Measurements from ENCODE around the gene SVIL.

The SVIL gene, protein sequence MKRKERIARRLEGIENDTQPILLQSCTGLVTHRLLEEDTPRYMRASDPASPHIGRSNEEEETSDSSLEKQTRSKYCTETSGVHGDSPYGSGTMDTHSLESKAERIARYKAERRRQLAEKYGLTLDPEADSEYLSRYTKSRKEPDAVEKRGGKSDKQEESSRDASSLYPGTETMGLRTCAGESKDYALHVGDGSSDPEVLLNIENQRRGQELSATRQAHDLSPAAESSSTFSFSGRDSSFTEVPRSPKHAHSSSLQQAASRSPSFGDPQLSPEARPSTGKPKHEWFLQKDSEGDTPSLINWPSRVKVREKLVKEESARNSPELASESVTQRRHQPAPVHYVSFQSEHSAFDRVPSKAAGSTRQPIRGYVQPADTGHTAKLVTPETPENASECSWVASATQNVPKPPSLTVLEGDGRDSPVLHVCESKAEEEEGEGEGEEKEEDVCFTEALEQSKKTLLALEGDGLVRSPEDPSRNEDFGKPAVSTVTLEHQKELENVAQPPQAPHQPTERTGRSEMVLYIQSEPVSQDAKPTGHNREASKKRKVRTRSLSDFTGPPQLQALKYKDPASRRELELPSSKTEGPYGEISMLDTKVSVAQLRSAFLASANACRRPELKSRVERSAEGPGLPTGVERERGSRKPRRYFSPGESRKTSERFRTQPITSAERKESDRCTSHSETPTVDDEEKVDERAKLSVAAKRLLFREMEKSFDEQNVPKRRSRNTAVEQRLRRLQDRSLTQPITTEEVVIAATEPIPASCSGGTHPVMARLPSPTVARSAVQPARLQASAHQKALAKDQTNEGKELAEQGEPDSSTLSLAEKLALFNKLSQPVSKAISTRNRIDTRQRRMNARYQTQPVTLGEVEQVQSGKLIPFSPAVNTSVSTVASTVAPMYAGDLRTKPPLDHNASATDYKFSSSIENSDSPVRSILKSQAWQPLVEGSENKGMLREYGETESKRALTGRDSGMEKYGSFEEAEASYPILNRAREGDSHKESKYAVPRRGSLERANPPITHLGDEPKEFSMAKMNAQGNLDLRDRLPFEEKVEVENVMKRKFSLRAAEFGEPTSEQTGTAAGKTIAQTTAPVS (N-terminal part only)

DNA sequence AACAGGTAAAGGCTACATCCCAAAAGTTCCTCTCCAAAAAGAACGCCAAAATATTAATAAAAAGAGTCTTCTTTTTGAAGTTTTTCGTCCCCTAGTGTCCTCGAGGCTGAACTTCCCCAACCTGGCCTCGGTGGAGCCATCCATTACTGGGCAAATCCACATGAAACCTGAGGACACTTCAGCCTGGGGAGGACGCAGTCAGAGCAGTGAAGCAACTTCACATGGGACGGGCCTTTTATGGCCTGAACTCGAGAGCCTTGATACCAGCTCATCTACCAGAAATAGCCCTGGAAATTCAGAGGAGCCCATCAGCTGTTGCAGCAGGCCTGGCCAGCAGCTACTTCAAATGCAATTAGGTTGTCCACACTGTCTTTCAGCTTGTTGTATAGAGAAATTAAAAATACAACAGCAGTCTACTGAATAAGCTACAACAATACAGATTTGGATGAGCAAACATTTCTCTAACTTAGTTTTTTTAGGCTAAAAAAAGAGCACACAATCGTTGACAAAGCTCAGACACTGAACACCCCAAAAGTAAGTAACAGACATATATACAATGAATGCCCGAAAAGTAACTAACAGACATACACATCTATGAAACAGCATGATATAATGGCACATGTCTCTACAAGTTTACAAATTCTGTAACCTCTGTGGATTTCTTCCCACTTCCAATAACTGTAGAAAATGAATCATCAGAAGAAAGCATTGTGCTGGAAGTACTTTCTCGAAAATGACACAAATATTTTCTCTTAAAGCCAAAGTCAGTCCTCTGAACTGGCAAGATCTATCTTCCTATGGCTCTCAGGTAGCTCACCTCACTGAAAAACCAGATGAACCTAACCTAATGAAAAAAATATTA is at the start of gene SVIL:
SVIL (minus strand) TSS at position 208 of the 862 bp plus-strand sequence. CDS start 79,913 bp downstream, outside the sequence.
- DNase-seq: no peak

DNA sequence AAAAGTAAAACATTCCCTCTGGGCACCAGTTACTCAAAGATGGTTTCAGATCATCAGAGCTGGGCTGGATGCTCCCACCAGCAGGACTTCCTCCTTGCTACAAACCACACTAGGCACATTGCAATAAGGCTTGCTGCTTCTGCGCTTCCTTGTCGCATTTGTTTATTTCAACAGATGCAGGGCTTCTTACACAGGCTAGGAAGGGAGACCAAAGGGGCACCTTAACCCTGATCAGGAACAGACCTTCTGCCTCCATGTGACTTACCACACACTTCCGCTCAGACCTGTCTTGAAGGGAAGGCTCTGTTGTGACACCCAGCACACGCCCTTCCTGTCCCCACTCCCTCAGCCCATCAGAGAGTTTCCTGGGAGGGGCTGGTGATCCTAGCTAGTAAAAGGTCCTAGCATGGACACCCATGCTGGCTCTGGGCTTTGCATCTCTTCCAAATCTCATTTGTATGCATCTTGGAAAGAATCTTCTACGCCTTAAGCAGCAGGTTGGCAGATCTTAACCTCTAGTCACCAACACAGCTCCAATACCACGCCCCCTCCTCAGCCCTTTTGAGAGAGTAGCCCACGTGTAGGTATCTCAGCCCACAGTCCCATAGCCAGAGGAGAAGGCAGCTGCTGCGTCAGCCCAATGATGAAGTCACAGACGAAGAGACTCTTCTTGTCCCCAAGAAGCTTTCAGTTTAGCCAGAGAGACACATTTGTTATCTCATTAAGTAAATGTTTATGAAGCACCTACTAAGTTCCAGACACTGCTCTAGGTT is 47.1 kb upstream of the SVIL start:
- no peak for DNase-seq

DNA sequence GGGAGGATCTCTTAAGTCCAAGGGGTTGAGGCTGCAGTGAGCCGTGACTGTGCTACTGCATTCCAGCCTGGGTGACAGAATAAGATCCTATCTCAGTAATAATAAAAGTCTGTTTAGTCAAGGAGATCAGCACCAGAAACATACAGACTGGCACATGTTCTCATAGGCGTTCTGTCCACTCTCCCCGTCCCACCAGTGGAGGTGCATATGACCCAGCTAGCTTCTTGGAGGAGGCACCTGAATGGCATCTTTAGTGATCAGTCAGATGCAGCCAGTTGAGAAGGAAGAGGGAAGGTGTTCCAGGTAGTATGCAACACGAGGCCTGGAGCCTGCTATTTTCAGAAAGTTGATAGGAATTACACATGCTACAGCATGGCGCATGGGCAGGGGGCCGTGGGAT is 45.3 kb upstream of the SVIL start:
- no peak for DNase-seq

DNA sequence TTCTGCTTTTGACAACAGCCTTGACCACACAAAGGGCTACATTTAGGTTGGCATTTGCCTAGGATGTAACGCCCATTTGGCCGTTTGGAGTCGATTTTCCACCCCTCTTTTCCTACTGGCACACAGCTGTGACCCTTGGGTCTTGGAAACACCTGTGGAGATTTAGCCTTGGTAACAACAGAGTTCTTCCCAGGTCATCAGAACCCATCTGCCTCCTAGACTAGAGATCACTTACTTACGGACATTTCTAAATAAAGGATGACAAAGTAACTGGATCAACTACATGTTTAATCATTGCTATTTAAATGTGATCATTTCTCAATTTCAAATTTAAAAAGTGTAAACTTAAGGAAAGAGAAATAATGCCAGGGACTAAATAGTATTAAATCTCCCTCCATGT is 42.0 kb upstream of the SVIL start:
- no peak for DNase-seq

DNA sequence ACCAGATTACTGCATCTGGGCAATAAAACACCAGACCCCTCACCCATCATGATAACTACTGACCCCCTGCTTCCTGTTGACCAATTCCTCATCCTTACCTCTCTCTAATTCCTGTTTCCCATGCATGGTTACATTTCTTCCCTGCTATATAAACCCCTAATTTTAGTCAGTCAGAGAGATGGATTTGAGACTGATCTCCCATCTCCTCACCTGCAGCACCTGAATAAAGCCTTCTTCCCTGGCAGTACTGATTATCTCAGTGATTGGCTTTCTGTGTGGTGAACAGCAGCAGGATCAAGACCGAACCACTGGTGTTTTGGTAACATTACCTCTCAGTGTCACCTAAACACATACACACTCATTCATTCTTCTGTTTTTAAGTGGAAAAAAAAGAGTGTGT is 41.2 kb upstream of the SVIL start:
- no peak for DNase-seq

DNA sequence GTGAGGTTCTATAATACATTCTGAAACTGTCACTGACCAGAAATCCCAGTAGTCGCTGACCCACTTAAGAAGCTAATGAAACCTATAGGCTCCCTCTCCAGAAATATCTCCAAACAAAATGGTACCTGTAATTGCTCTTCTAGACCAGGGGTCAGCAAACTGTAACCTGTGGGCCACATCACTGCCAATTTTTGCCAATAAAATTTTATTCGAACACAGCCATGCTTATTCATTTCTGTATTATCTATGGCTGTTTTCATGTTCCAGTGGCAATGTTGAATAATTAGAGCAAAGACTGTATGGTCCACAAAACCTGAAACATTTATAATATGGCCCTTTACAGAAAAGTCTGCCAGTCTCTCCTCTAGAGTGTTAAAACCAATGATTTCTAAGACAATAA is 37.2 kb upstream of the SVIL start:
- DNase-seq: no peak

DNA sequence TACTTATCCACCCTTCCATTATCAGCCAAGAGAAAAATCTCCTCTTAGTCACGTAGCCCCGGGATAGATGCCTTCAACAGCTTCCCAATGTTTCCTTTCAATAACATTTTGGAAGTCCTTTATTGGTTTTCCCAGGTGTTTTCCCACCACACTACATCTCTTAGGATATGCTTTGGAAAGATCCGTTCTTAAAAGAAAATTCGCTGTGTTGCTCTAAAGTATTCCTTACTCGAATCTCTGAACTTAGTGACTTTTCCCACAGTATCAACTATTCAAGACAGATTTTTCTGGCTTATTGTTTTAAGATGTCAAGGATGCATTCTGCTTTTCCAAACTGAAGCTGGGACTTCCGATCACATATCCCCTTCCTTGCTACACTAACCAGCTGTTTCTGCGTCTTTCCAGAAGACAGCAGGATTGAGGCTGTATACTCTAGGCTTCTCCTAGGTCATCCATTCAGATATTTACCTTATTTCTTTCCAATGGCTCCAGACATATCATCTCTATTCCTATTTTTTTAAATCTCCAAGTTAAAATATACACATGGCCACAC is 36.5 kb upstream of the SVIL start:
- no peak for DNase-seq

DNA sequence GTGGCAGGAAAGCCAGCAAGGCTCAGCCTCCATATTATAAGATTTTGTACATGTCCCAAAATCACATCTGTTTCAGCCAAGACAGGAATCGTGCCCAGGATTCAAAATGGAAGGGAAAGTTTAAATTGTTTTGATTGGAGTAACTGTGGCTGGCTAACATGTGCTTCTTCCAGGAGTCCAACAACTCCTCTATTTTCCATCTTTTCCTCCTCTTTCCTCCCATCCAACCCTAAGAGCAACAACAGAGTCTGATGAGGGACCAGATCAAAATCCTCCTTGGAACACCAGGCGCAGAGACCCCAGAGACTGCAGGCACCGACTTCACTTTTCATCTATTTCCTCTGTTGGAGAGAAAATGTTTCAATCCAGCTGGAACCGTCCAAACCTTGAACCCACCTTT is 36.0 kb upstream of the SVIL start:
- no peak for DNase-seq

DNA sequence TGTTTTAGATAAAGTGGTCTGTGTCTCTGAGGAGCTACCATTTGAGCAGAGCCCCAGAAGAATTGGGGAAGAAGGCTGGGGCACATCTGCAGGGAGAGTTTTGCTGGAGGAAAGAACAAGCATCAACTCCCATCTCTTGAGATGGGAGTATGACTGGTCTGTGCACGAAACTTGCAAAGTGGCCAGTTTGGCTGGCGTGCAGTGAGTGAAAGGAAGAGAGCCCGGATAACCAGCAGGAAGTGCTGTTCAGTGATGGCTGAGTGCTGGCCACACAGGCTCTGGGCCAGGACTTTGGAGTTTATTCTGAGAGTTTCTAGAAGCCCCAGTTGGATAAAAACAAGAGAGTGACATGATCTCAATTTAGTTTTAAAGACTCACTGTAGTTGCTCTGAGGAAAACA is 34.4 kb upstream of the SVIL start:
- DNase-seq: no peak

DNA sequence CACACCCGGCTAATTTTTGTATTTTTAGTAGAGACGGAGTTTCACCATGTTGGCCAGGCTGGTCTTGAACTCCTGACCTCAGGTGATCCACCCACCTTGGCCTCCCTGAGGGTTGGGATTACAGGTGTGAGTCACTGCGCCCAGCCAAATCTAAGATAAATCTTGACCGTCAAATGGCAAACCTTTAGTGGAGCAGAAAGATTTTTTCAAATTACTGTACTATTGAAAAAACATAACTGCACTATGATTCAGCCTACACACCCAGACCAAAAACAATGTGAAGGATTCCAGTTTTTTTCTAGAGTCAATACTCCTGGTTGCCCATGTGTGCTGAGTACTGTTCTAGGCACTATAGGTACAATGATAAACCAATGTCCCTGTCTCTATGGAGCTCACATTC is 33.9 kb upstream of the SVIL start:
- DNase-seq: no peak

DNA sequence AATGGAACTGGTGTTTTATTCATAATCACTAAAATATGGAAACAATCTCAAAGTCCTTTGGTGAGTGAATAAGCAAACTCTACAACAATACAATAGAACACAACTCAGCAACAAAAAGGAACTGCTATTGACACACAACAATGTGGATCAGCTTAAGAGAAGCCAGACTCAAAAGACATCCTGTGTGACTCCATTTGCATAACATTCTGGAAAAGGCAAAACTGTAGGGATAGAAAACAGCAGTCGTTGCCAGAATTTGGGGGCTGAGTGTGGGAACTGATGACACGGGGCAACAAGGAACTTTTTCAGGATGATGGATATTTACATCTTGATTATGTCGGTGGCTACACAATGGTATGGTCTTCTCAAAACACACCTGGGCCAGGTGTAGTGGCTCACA is 32.4 kb upstream of the SVIL start:
- no peak for DNase-seq

DNA sequence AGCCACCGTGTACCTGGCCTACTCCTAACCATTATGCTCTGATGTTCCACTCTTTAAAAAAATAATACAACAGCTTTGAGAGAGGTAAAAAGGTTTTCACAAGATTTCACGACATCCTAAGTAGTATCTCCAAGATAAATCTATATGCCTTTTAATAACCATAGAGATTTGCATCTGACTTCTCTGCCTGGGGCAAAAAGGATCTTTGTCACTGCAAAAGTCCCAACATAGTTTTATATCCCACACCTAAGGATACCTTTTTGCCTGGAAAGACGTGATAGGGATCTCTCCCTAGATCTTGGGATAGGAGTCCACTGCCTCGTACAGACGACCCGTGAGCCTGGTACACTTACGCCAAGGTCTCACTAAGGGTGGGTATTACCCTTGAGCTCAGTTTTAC is 31.4 kb upstream of the SVIL start:
- DNase-seq: no peak

DNA sequence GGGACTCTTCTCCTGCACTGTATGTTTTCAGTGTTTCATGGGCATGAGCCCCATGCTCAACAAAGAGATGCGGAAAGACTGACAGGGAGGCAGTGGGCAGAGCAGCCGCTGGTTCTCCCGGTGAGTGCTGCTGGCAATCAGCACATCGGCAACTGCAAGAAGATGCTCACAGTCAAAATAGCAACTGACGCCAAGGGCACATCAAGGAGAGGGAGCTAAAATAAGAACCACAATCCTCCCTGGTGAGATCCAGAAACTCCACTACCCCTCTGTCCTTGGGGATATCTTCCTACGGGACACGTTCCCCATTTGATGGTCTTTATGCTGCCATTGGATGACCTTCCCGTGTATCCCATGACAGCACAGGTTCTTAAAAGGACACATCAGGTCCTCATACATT is 28.9 kb upstream of the SVIL start:
- DNase-seq: no peak

DNA sequence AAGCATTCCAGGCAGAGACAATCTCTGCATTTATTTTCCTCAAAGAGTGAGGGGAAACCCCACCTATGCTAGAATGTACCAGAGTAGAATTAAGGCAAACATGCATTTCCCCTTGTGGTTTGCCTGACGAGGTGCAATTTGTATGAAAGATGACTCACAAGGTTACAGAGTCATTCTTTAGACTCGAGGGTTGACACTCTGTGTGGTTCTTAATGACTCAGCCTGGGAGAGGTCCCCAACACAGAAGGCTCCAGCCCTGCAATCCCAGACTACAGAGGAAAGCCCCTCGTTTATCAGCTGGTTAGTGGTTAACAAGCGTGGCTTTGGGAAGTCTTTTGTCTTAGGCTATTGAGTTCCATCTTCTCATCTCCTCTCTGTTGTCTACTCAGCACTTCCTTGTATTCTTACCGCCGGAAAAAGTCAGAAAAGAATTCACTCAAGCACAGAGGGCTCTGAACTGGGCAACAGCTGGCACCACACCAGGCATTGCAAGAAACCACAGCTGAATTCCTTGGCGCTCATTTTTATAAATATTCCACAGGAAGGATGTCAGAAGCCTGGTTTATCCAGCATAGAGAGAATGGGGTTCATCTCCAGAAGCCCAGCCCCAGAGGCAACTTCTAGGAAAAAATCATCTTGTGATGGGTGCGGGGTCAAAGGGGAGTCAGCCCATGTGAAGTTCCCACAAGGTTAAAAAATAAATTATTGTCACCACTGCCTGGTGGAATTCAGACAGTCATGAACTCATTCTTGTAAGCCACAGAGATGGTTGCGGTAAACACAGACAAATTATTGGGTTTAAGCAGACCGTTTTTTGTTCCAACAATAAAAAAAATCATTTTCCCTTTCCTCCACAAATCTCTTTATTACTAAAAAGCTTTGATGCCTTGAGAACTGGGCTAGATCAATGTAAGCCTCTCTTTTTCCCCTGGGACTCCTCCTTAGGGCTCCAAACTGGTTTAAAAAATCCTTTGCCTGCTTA is 24.5 kb upstream of the SVIL start:
- DNase-seq: peak; percentile 22

DNA sequence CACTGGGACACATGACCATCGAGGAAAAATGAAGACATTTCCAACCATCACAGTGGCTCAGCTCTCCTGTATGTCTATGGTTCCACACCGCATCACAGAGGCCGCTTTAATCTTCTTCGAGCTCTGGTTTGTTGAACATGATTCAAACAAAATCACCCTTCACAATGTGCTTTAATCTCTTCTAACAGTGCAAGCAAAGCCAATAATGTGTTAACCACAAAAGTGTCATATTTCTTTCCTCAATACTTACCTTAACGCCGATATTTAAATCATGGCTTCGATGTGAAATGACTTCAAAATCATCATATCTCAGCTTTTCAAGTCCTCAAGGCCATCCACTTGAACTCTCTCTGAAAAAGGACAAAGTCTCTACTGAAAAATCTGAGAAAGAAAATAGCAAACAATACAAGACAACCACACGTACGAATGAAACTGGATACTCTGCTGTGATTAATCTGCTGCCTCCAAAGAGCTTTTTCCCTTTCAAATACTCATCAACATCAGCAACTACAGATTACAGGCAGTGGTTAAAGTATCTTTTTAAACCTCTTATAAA is 23.0 kb upstream of the SVIL start:
- no peak for DNase-seq

DNA sequence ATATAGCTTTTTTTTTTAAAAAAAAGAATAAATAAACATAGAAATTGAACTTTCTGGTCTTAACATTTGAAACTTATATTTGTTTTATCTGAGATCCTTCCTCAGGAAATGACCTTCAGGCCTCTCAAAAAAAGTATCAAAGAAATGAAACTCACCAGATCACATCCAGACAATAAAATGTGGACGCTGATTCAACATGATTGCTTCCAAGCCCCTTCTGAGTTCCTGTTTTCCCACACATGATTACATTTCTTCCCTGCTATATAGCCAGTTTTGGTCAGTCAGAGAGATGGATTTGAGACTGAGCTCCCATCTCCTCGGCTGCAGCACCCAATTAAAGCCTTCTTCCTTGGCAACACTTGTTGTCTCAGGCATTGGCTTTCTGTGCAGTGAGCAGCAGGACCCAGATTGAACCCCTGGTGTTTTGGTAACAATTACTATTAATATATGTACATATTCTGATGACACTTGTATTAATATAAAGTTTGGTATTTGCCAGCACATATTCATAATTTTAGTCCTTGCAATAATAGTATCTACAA is 21.8 kb upstream of the SVIL start:
- DNase-seq: no peak

DNA sequence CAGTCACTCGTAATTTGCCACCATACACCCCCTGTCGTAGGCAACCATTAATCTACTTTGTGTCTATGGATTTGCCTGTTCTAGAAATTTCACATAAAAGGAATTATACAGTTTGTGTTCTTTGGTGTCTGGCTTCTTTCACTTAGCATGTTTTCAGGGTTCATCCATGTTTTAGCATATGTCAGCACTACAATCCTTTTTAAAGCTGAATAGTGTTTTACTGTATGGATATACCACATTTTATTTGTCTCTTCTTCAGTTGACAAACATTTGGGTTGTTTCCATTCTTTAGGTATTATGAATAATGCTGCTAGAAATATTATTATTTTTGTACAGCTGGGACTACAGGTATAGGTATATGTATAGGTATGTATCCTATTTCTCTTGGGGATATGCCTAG is 17.4 kb upstream of the SVIL start:
- no peak for DNase-seq

DNA sequence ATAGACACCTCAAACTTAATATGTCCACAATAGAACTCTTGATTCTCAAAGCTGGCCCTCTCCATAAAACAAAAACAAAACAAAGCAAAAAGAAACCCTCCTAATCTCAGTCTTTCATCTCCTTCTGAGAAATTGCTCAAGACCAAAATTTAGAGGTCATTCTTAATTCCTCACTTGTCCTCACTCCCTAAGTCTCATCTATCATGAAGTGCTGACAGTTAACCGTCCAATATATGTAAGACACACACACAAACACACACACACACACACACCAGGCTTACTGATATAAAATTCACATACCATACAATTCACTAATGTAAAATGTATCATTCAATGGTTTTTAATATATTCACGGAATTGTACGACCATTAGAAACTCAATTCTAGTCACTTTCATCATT is 17.0 kb upstream of the SVIL start:
- DNase-seq: no peak

DNA sequence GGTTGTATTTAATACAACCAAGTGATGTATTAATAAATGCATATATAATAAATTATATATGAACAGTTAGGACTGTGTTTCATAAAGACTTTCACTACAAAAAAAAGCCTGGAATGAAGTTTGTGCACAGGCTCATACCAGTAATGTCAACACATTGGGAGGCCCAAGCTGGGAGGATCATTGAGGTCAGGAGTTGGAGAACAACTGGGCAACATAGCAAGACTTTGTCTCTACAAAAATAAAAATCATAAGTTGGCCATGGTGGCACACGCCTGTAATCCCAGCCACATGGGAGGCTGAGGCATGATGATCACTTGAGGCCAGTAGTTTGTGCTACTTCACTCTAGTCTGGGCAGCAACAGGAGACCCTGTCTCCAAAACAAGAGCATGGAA is 15.8 kb upstream of the SVIL start:
- no peak for DNase-seq

All from GDM1 (cell line).